GM23248 (cell line): ENCODE results near the gene ASCL2. TPM values are rescaled to one million over a fixed set of nuclear protein-coding genes. Genes with fewer than 3 reads are reported as not detected.

ENCODE experiments used
- DNase-seq: peaks from one replicate; pipeline ENCODE4 v3.0.0-alpha.2; 2015
- H2AFZ ChIP-seq: fragments of 200-600 bp; sonication (generic); 2 replicates; pipeline ENCODE4 v1.6.1; 2016; ENCODE audit warnings: antibody characterized with exemption
- H3F3A ChIP-seq: fragments of 200-600 bp; sonication (generic); 2 replicates; pipeline ENCODE4 v1.6.1; 2016; ENCODE audit warnings: mild to moderate bottlenecking, antibody characterized with exemption, mixed run types; ENCODE audit not compliant: insufficient read depth
- H3K27ac ChIP-seq: fragments of 200-600 bp; sonication (generic); 2 replicates; pipeline ENCODE4 v1.5.1; 2016; ENCODE audit warnings: mild to moderate bottlenecking
- H3K27me3 ChIP-seq: fragments of 200-600 bp; sonication (generic); replicated peaks from 2 replicates; pipeline ENCODE4 v1.6.1; 2016; ENCODE audit warnings: mild to moderate bottlenecking; ENCODE audit not compliant: insufficient read depth
- H3K36me3 ChIP-seq: fragments of 200-600 bp; sonication (generic); 2 replicates; pipeline ENCODE4 v1.6.1; 2016; ENCODE audit warnings: low read depth, mild to moderate bottlenecking
- H3K4me1 ChIP-seq: fragments of 200-600 bp; sonication (generic); 2 replicates; pipeline ENCODE4 v1.6.1; 2016; ENCODE audit warnings: mild to moderate bottlenecking; ENCODE audit not compliant: insufficient read depth
- H3K4me2 ChIP-seq: fragments of 200-600 bp; sonication (generic); one replicate; pipeline ENCODE4 v1.6.1; 2016; ENCODE audit warnings: mild to moderate bottlenecking; ENCODE audit not compliant: unreplicated experiment
- H3K4me3 ChIP-seq: fragments of 200-600 bp; sonication (generic); 2 replicates; pipeline ENCODE4 v1.5.1; 2016; ENCODE audit warnings: mild to moderate bottlenecking
- H3K79me2 ChIP-seq: fragments of 200-600 bp; sonication (generic); 2 replicates; pipeline ENCODE4 v1.6.1; 2016; ENCODE audit warnings: mild to moderate bottlenecking; ENCODE audit not compliant: insufficient read depth
- H3K9ac ChIP-seq: fragments of 200-600 bp; sonication (generic); 2 replicates; pipeline ENCODE4 v1.6.1; 2016; ENCODE audit warnings: mild to moderate bottlenecking
- H3K9me2 ChIP-seq: fragments of 200-600 bp; sonication (generic); 2 replicates; pipeline ENCODE4 v1.6.1; 2016; ENCODE audit warnings: mixed run types, mild to moderate bottlenecking, moderate library complexity; ENCODE audit not compliant: insufficient read depth
- H3K9me3 ChIP-seq: fragments of 200-600 bp; sonication (generic); one replicate; pipeline ENCODE4 v1.6.1; 2017; ENCODE audit warnings: low read depth
- H4K20me1 ChIP-seq: fragments of 200-600 bp; sonication (generic); 2 replicates; pipeline ENCODE4 v1.6.0; 2016; ENCODE audit not compliant: insufficient read depth
- EZH2 ChIP-seq: fragments of 200-600 bp; sonication (generic); IDR thresholded peaks from 2 replicates; pipeline ENCODE4 v1.6.1; 2018; ENCODE audit warnings: antibody characterized with exemption, mild to moderate bottlenecking; ENCODE audit not compliant: insufficient read depth, poor library complexity, severe bottlenecking
- EZH2phosphoT487 ChIP-seq: fragments of 200-600 bp; sonication (generic); IDR thresholded peaks from 2 replicates; pipeline ENCODE4 v1.6.1; 2018; ENCODE audit warnings: antibody characterized with exemption, moderate library complexity, mild to moderate bottlenecking, low read depth; ENCODE audit not compliant: insufficient read depth
- WGBS, 2 experiments: methylation state at CpG; one replicate each; pipeline ENCODE4 v1.1.6; 2015 to 2017; ENCODE audit warnings: low lambda C conversion rate in 2 of 2, low coverage in 1 of 2; ENCODE audit errors: missing lambda C conversion rate in 2 of 2; 5-methylcytosine and 5-hydroxymethylcytosine counted together
- in situ Hi-C: fragments of 300-500 bp; cut with MboI; formaldehyde crosslinking; loops from 2 replicates; pipeline ENCODE4 v1.15.0; 2020
- polyA plus RNA-seq: library from polyadenylated mRNA; unstranded; fragments of >200 nt; fragmentation: Nextera tagmentation; extraction: Ambion mirVana; gene quantifications from 2 replicates; pipeline ENCODE4 v1.2.1, GENCODE V29; 2016
- total RNA-seq: library from RNA; depleted of rRNA; stranded (reverse); fragments of >200 nt; shearing (Covaris generic); gene quantifications from 2 replicates; pipeline ENCODE4 v1.2.3, GENCODE V29; 2014

The ASCL2 gene
- total and polyA plus RNA-seq, 2 experiments from 2014 or later = not detected

DNA sequence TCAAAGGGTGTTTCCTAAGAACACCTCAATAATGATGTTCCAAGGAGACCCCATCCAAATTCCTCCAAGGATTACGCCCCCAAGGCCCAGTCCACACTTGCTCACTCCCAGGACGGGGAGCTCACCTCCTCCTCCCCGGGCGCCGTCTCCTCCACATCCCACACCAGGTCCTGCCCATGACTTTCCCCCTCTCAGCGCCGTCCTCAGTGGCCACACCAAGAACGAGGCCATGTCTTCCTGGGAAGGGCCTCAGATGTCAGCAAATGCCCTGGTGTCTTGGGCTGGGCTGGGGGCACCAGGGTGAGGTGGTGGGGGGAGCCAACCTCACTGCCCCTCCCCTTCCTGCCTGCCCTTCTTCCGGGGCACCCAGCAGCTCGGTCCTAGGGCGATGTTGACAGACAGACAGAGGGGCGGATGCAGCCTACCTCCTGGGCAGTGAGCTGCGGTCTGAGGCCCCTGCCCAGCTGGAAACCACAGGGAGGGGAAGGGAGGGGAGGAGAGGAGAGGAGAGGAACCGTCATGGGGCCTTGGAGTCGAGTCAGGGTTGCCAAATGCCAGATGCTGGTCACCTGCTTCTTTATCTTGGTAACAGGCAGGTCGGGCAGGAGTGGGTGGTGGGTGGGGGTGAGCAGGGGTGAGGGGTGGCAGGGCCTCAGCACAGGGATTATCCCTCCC lies 31.4 kb upstream of the ASCL2 start, which contains the start of the genes C11orf21 and TSPAN32:
Gene C11orf21 (minus strand): TSS at position 288 of the 675 bp plus-strand sequence. CDS start 110 bp downstream, at position 178.
Gene TSPAN32 (plus strand): TSS at position 383 of the 675 bp plus-strand sequence. CDS start 137 bp downstream, at position 520.
- H3K4me1 ChIP-seq = peaks cover 12% of the 10 kb centered on the region
- H2AFZ ChIP-seq = no peak within 1 kb of the TSS
- H3K9me2 ChIP-seq = no peaks in the 10 kb centered on the region
- no peak within 1 kb of the TSS for H3K4me3 ChIP-seq
- in situ Hi-C loops = loop anchor here (25.0 kb wide), 1 partner anchor 586 kb away; the partner anchor contains the start of gene CDKN1C
- WGBS, 2 experiments = 69 to 80% methylated on average over 14 to 16 of the region's 16 CpGs
- H3K4me2 ChIP-seq = no peak within 1 kb of the TSS
- DNase-seq = no peak
- no peaks in the 10 kb centered on the region for H3F3A ChIP-seq
- no peak within 1 kb of the TSS for H3K27ac ChIP-seq
- no peaks in the 10 kb centered on the region for H4K20me1 ChIP-seq
- no peak within 1 kb of the TSS for H3K9ac ChIP-seq
- peaks cover 6% of the 10 kb centered on the region; the same call in 1 of the 2 replicates for H3K27me3 ChIP-seq
- no peaks in the 10 kb centered on the region for H3K36me3 ChIP-seq
- TF ChIP-seq EZH2 = no peak
- no peak for TF ChIP-seq EZH2phosphoT487
- no peaks in the 10 kb centered on the region for H3K79me2 ChIP-seq
- H3K9me3 ChIP-seq = no peaks in the 10 kb centered on the region

DNA sequence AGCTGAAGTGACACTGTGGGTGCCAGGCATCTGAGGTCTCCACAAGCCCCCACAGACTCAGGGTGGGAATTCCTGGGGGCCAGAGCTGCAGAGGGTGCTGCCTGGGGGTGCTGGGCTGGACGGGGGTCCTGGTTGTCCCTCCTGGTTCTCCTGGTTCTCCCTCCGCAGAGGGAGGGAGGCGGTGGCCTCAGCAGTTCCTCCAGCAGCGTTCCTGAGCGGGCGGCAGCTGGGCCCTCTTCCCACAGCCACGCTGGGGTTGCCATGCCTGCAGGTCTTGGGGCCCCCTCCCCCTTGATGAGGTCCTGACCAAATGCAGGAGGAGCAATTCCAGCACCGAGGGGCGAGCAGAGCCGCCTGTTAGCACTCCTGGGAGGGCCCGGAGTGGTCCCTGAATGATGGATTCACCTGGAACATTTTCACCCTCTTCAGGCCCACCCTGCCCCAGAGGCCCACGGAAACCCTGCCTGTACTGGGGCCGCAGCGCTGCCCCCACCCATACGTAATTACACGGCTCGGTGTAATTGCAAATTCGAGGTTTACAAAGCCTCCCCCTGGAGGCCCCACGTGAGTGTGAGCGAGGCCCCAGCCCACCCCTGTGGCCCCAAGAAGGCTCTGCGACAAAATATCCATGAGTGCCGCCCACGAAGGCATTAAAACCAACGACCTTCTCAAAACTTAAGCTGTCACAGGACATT lies 30.7 kb upstream of the ASCL2 start:
- Histone ChIP-seq H2AFZ (no peak overlapping the region), H3K36me3 (no peaks in the 10 kb centered on the region), H3K4me2 (no peak overlapping the region), H3K9me3 (no peaks in the 10 kb centered on the region), H3K27me3 (peaks cover 6% of the 10 kb centered on the region; the same call in 1 of the 2 replicates), H3F3A (no peaks in the 10 kb centered on the region), H3K4me3 (no peak overlapping the region), H3K9me2 (no peaks in the 10 kb centered on the region), H4K20me1 (no peaks in the 10 kb centered on the region), H3K4me1 (peaks cover 7% of the 10 kb centered on the region), H3K27ac (no peak overlapping the region), H3K9ac (no peak overlapping the region), H3K79me2 (no peaks in the 10 kb centered on the region)
- DNase-seq = no peak
- no peak for TF ChIP-seq EZH2phosphoT487
- no peak for TF ChIP-seq EZH2
- 47 to 61% methylated on average over 15 to 22 of the region's 24 CpGs for WGBS, 2 experiments
- in situ Hi-C loops = loop anchor here (25.0 kb wide), 1 partner anchor 586 kb away; the partner anchor contains the start of gene CDKN1C

DNA sequence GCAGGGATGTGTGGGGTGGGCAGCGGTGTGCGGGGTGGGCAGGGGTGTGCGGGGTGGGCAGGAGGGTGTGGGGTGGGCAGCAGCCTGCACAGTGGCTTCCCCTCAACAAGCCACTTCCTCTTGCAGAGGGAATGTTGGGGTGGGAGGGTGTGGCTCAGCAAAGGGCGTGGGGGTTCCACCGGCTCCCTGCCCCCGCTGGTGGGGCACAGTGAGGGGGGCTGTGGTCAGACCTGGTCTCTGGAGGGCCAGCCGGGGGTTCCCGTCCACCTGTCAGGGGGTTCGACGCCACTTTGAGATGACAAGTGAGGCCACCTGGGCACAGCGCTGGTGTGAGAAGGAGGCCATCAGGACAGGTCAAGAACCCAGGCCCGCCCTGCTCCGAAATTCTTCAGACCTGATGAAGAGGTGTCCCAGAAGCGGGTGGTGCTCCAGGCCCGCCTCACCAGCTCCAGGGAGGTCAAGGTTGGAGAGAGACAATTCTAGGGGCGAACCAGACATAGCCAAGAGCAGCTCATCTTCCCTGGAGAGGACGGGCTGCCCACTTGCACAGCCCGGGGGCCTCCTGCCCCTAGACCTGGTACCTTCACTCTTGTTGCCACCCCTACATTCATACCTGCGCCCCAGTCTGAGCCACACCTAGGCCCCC lies 30.0 kb upstream of the ASCL2 start:
- peaks cover under 1% of the 10 kb centered on the region; the same call in 1 of the 2 replicates for H3K4me1 ChIP-seq
- no peak overlapping the region for H3K4me3 ChIP-seq
- no peaks in the 10 kb centered on the region for H3F3A ChIP-seq
- no peaks in the 10 kb centered on the region for H3K79me2 ChIP-seq
- H3K9me3 ChIP-seq = no peaks in the 10 kb centered on the region
- in situ Hi-C loops = loop anchor here (25.0 kb wide), 1 partner anchor 587 kb away; the partner anchor contains the start of gene CDKN1C
- H3K4me2 ChIP-seq = no peak overlapping the region
- DNase-seq = no peak
- TF ChIP-seq EZH2 (no peak), EZH2phosphoT487 (no peak)
- H3K27me3 ChIP-seq = peaks cover 6% of the 10 kb centered on the region; the same call in 1 of the 2 replicates
- no peak overlapping the region for H3K27ac ChIP-seq
- H3K36me3 ChIP-seq = no peaks in the 10 kb centered on the region
- no peak overlapping the region for H3K9ac ChIP-seq
- H3K9me2 ChIP-seq = no peaks in the 10 kb centered on the region
- no peak overlapping the region for H2AFZ ChIP-seq
- WGBS, 2 experiments = 56 to 72% methylated on average over 9 to 19 of the region's 19 CpGs
- H4K20me1 ChIP-seq = no peaks in the 10 kb centered on the region

DNA sequence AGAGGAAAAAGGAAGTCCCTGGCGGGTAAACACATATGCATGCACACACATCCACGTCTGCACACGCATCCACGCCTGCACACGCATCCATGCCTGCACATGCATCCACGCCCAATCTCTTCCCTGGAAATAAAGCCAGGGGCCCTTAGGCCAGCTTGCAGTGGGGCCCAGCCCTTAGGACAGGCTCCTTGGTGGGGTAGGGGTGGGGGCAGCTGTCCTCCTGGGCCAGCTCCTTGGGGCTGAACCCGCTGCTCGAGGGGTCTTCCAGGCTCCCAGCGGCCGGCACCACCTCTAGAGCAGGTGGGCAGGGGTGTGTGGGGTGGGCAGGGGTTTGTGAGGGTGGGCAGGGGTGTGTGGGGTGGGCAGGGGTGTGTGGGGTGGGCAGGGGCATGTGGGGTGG lies 29.4 kb upstream of the ASCL2 start:
- H4K20me1 ChIP-seq = no peaks in the 10 kb centered on the region
- H3K9ac ChIP-seq = no peak overlapping the region
- H3K4me3 ChIP-seq = no peak overlapping the region
- no peak overlapping the region for H3K27ac ChIP-seq
- H3K4me1 ChIP-seq = no peaks in the 10 kb centered on the region
- TF ChIP-seq EZH2phosphoT487 (no peak), EZH2 (no peak)
- H3K27me3 ChIP-seq = peaks cover 6% of the 10 kb centered on the region; the same call in 1 of the 2 replicates
- H2AFZ ChIP-seq = no peak overlapping the region
- H3K9me2 ChIP-seq = no peaks in the 10 kb centered on the region
- H3F3A ChIP-seq = no peaks in the 10 kb centered on the region
- DNase-seq = no peak
- no peaks in the 10 kb centered on the region for H3K36me3 ChIP-seq
- H3K4me2 ChIP-seq = no peak overlapping the region
- 60 to 64% methylated on average over 1 to 10 of the region's 10 CpGs for WGBS, 2 experiments
- no peaks in the 10 kb centered on the region for H3K9me3 ChIP-seq
- H3K79me2 ChIP-seq = no peaks in the 10 kb centered on the region
- in situ Hi-C loops = loop anchor here (10.0 to 25.0 kb wide), 3 partner anchors 112 to 588 kb away; partner anchors contain the start of gene CDKN1C
